OCI-LY7 (cell line): ENCODE data around the gene PRIM1. TPM values are rescaled to one million over a fixed set of nuclear protein-coding genes. Genes with fewer than 3 reads are reported as not detected.
"Not testable (repeated sequence)": the region's sequence is repeated elsewhere in the genome, so short reads cannot be mapped to it uniquely, and the experiment has no call there.

ENCODE experiments used
- BruUV-seq: library from RNA; stranded (reverse); fragments of 400-500 nt; replicated peaks from 2 replicates; lab custom pipeline; 2021; lab: Mats Ljungman, UMichigan
- CTCF ChIA-PET: fragments of 300-600 bp; sonication (Branson Sonifier 250); formaldehyde crosslinking; loops from one replicate; lab custom pipeline; 2022; ENCODE audit warnings: antibody characterized with exemption; ENCODE audit not compliant: unreplicated experiment; lab: Charles Lee
- POLR2A ChIA-PET: fragments of 300-600 bp; sonication (Branson Sonifier 250); formaldehyde crosslinking; loops from one replicate; lab custom pipeline; 2022; ENCODE audit warnings: antibody characterized with exemption; lab: Charles Lee
- DNase-seq: peaks from one replicate; pipeline ENCODE4 v3.0.0-alpha.2; 2015; ENCODE audit warnings: low spot score
- H2AFZ ChIP-seq: fragments of 200-600 bp; sonication (generic), shearing (Covaris generic); 2 replicates; pipeline ENCODE4 v1.6.1; 2014; ENCODE audit warnings: mild to moderate bottlenecking, antibody characterized with exemption, low read length, moderate library complexity
- H3K27ac ChIP-seq: fragments of 200-600 bp; sonication (generic); 2 replicates; pipeline ENCODE4 v1.5.1; 2014; ENCODE audit warnings: mixed run types, low read depth, mild to moderate bottlenecking, moderate library complexity, low read length, inconsistent platforms; ENCODE audit not compliant: poor library complexity, severe bottlenecking
- H3K36me3 ChIP-seq: fragments of 200-600 bp; sonication (generic); 2 replicates; pipeline ENCODE4 v1.6.1; 2014; ENCODE audit warnings: mild to moderate bottlenecking, antibody characterized with exemption, low read length, moderate library complexity, mixed read lengths; ENCODE audit not compliant: insufficient read depth
- H3K4me1 ChIP-seq: fragments of 200-600 bp; sonication (generic); 2 replicates; pipeline ENCODE4 v1.5.1; 2014; ENCODE audit warnings: mild to moderate bottlenecking, low read length; ENCODE audit not compliant: insufficient read depth, poor library complexity, severe bottlenecking
- H3K4me2 ChIP-seq: fragments of 200-600 bp; sonication (generic); 2 replicates; pipeline ENCODE4 v1.6.1; 2014; ENCODE audit warnings: mild to moderate bottlenecking, low read length
- H3K4me3 ChIP-seq: fragments of 200-600 bp; sonication (generic); 2 replicates; pipeline ENCODE4 v1.5.1; 2014; ENCODE audit warnings: mild to moderate bottlenecking, low read depth, low read length; ENCODE audit not compliant: poor library complexity, severe bottlenecking
- H3K79me2 ChIP-seq: fragments of 200-600 bp; sonication (generic); 2 replicates; pipeline ENCODE4 v1.6.1; 2016; ENCODE audit warnings: low read depth, mild to moderate bottlenecking, low read length, moderate library complexity, mixed read lengths; ENCODE audit not compliant: insufficient read depth
- H3K9me2 ChIP-seq: fragments of 200-600 bp; sonication (generic); 2 replicates; pipeline ENCODE4 v1.6.1; 2016; ENCODE audit warnings: mild to moderate bottlenecking, low read length, mixed read lengths; ENCODE audit not compliant: insufficient read depth
- H3K9me3 ChIP-seq: fragments of 200-600 bp; sonication (generic); 2 replicates; pipeline ENCODE4 v1.6.1; 2014; ENCODE audit warnings: mild to moderate bottlenecking, mixed run types, low read length, mixed read lengths
- H4K20me1 ChIP-seq: fragments of 200-600 bp; sonication (generic); 2 replicates; pipeline ENCODE4 v1.6.1; 2014; ENCODE audit warnings: mild to moderate bottlenecking, antibody characterized with exemption, low read length, moderate library complexity, mixed read lengths; ENCODE audit not compliant: insufficient read depth
- EZH2phosphoT487 ChIP-seq: fragments of 200-600 bp; sonication (generic); IDR thresholded peaks from 2 replicates; pipeline ENCODE4 v1.6.1; 2018; ENCODE audit warnings: low read depth, borderline replicate concordance, mild to moderate bottlenecking, mixed run types, antibody characterized with exemption, low read length, moderate library complexity, mixed read lengths
- intact Hi-C: fragments of 100-400 bp; cut with micrococcal nuclease; formaldehyde crosslinking; loops from one replicate; pipeline ENCODE4 v1.10.0; 2022; ENCODE audit not compliant: unreplicated experiment
- total RNA-seq, 2 experiments: library from RNA; depleted of rRNA in 1 of 2; stranded (reverse); fragments of >200 nt in 1 of 2; shearing (Covaris generic) in 1 of 2; gene quantifications; 2 replicates each; pipeline ENCODE4 v1.2.3, GENCODE V29; 2014 to 2022
- TF ChIP-seq, protein P1 (sequence below): fragments of 200-600 bp; sonication (generic); conservative IDR thresholded peaks from 2 replicates; pipeline ENCODE4 v1.5.1; 2014; ENCODE audit warnings: mild to moderate bottlenecking, antibody characterized with exemption, low read length, moderate library complexity, mixed read lengths

The PRIM1 gene
- total RNA-seq, 2 experiments from 2014 or later = 20.4 to 49.5 TPM

DNA sequence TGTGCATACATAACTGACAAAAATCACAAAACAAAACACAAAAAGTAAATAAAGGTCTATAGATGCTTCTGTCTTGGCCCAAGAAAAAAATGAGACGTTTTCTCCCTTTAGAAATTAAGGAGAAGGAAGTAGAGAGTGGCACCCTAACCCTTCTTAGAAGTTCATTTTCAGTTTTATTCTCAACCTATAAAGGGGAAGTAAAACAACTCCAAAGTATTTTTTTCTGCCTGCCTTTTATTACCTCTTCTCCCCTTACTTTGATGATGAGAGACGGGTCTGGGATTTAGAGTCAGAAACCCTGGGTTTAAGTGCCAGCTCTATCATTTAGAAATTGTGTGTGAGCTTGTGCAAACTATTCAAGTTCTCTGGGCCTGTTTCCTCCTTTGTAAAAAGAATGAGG is 2.8 kb downstream of the PRIM1 start:
- Histone ChIP-seq H3K79me2 (peaks cover 29% of the 10 kb centered on the region), H2AFZ (peak overlapping the region; percentile 20; the same call in 1 of the 2 replicates), H3K4me1 (peaks cover 25% of the 10 kb centered on the region), H3K27ac (peak overlapping the region; percentile 68), H3K4me2 (peak overlapping the region; percentile 90), H3K4me3 (peak overlapping the region; percentile 76), H3K36me3 (peaks cover 44% of the 10 kb centered on the region), H3K9me2 (no peaks in the 10 kb centered on the region), H4K20me1 (no peaks in the 10 kb centered on the region), H3K9me3 (no peaks in the 10 kb centered on the region)
- intact Hi-C loops = no loop called here
- POLR2A ChIA-PET = interaction anchor here (0.5 to 1.7 kb wide), 4 partner anchors 24 to 622 kb away, joined by 3 to 8 read pairs (median 5); no protein-coding TSS in a partner anchor
- TF ChIP-seq, protein P1, sequence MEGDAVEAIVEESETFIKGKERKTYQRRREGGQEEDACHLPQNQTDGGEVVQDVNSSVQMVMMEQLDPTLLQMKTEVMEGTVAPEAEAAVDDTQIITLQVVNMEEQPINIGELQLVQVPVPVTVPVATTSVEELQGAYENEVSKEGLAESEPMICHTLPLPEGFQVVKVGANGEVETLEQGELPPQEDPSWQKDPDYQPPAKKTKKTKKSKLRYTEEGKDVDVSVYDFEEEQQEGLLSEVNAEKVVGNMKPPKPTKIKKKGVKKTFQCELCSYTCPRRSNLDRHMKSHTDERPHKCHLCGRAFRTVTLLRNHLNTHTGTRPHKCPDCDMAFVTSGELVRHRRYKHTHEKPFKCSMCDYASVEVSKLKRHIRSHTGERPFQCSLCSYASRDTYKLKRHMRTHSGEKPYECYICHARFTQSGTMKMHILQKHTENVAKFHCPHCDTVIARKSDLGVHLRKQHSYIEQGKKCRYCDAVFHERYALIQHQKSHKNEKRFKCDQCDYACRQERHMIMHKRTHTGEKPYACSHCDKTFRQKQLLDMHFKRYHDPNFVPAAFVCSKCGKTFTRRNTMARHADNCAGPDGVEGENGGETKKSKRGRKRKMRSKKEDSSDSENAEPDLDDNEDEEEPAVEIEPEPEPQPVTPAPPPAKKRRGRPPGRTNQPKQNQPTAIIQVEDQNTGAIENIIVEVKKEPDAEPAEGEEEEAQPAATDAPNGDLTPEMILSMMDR = no peak
- TF ChIP-seq EZH2phosphoT487 = no peak
- CTCF ChIA-PET = no interaction called here
- no TSS peak for BruUV-seq
- peak; percentile 30 for DNase-seq

DNA sequence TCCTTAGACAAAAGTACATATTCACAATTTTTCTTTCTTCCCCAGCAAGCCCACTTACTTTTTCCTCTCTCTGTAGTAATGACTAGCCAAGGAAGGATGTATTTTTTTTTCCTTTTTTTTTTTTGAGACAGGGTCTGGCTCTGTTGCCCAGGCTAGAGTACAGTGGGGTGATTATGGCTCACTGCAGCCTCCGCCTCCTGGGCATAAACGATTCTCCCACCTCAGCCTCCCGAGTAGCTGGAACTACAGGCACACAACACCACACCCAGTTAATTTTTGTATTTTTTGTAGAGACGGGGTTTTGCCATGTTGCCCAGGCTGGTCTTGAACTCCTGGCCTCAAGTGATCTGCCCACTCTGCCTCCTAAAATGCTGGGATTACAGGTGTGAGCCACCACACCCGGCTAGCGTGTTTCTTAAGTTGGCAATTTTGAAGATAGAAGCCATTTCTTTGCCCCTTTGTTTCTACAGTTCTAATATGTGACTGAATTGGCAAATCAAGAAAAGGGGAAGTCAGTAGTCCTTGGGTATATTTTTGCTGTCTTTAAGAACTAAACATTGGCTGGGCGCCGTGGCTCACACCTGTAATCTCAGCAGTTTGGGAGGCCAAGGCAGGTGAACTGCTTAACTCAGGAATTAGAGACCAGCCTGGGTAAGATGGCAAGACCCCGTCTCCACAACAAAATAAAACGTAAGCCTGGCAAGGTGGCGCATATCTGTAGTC is 23.8 kb downstream of the PRIM1 start:
- ChIA-PET CTCF (no interaction called here), POLR2A (interaction anchor here (0.6 to 1.3 kb wide), 4 partner anchors 10 to 1114 kb away, joined by 3 to 5 read pairs (median 4); no protein-coding TSS in a partner anchor)
- TF ChIP-seq, protein P1 = no peak
- no peak for TF ChIP-seq EZH2phosphoT487
- H3K4me1 ChIP-seq = peaks cover 11% of the 10 kb centered on the region
- peaks cover 9% of the 10 kb centered on the region; the same call in 1 of the 2 replicates for H4K20me1 ChIP-seq
- no peak overlapping the region for H2AFZ ChIP-seq
- peaks cover 75% of the 10 kb centered on the region for H3K36me3 ChIP-seq
- H3K79me2 ChIP-seq = peaks cover 23% of the 10 kb centered on the region
- H3K27ac ChIP-seq = no peak overlapping the region
- H3K4me3 ChIP-seq = no peak overlapping the region
- BruUV-seq = no TSS peak
- H3K4me2 ChIP-seq = no peak overlapping the region
- no peak for DNase-seq
- H3K9me3 ChIP-seq = no peaks in the 10 kb centered on the region
- intact Hi-C loops = no loop called here
- no peaks in the 10 kb centered on the region for H3K9me2 ChIP-seq

DNA sequence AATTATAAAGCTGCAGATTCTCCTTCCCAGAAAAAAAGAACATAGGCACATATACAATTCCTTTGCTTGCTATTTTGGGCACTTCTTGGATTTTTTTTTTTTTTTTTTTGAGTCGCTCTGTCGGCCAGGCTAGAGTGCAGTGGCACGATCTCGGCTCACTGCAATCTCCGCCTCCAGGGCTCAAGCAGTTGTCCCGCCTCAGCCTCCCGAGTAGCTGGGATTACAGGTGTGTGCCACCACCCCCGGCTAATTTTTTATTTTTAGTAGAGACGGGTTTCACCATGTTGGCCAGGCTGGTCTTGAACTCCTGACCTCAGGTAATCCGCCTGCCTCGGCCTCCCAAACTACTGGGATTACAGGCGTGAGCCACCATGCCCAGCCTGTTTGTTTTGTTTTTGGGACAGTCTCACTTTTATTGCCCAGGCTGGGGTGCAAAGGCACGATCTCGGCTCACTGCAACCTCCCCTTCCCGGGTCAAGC is 25.9 kb downstream of the PRIM1 start:
- intact Hi-C loops = not testable (repeated sequence)

More for the DNA sequence above, 25.9 kb downstream of the PRIM1 start:
- Histone ChIP-seq H3K27ac (peak overlapping the region; percentile 91), H3K4me2 (peak overlapping the region; percentile 83), H3K79me2 (peaks cover 44% of the 10 kb centered on the region), H3K4me1 (peaks cover 31% of the 10 kb centered on the region), H3K4me3 (peak overlapping the region; percentile 93), H3K36me3 (peaks cover 78% of the 10 kb centered on the region), H2AFZ (peak overlapping the region; percentile 81), H4K20me1 (peaks cover 30% of the 10 kb centered on the region)
- H3K9me3 ChIP-seq, BruUV-seq, CTCF ChIA-PET, DNase-seq, H3K9me2 ChIP-seq: not testable (repeated sequence)
- POLR2A ChIA-PET = interaction anchor here (0.6 to 2.9 kb wide), 9 partner anchors 10 to 703 kb away, joined by 3 to 10 read pairs (median 3); partner anchors contain the start of gene PTGES3
